ENCODE data around the gene TCEA2. TPM values are rescaled to one million over a fixed set of nuclear protein-coding genes. Genes with fewer than 3 reads are reported as not detected.
A peak's percentile ranks its signal among the peaks of the same experiment; 100 is the strongest.

The TCEA2 gene
- total RNA-seq, 1 donor from 2014 or later, result 123 TPM

- Mint-ChIP-seq H3K27ac (ENCODE audit: unreplicated experiment) (no peak overlapping the region), H3K4me1 (ENCODE audit: unreplicated experiment) (peaks cover 2% of the 10 kb centered on the region), H3K27me3 (ENCODE audit: unreplicated experiment) (peaks cover 6% of the 10 kb centered on the region), H3K4me3 (ENCODE audit: unreplicated experiment) (no peak overlapping the region), H3K9me3 (ENCODE audit: unreplicated experiment) (no peaks in the 10 kb centered on the region), H3K36me3 (ENCODE audit: low read depth, unreplicated experiment) (no peaks in the 10 kb centered on the region)
- TF ChIP-seq CTCF (IDR thresholded peaks at IDR 0.05; ENCODE audit: unreplicated experiment), result no peak
- DNase-seq (ENCODE audit: low spot score), result no peak
These were observed 56.3 kb downstream of the TCEA2 start for GRCh38 chr20:64119301-64119680.

GRCh38 chr20:64119681-64120341 is 56.8 kb downstream of the TCEA2 start:
- no peak overlapping the region for H3K27ac Mint-ChIP-seq (ENCODE audit: unreplicated experiment)
- H3K4me1 Mint-ChIP-seq (ENCODE audit: unreplicated experiment), result peaks cover 2% of the 10 kb centered on the region
- H3K9me3 Mint-ChIP-seq (ENCODE audit: unreplicated experiment), result no peaks in the 10 kb centered on the region
- no peak for TF ChIP-seq CTCF (IDR thresholded peaks at IDR 0.05; ENCODE audit: unreplicated experiment)
- no peak overlapping the region for H3K4me3 Mint-ChIP-seq (ENCODE audit: unreplicated experiment)
- H3K36me3 Mint-ChIP-seq (ENCODE audit: low read depth, unreplicated experiment), result no peaks in the 10 kb centered on the region
- no peak for DNase-seq (ENCODE audit: low spot score)
- H3K27me3 Mint-ChIP-seq (ENCODE audit: unreplicated experiment), result peaks cover 6% of the 10 kb centered on the region

- Mint-ChIP-seq H3K27ac (ENCODE audit: unreplicated experiment) (no peak overlapping the region), H3K9me3 (ENCODE audit: unreplicated experiment) (no peaks in the 10 kb centered on the region), H3K4me3 (ENCODE audit: unreplicated experiment) (no peak overlapping the region), H3K27me3 (ENCODE audit: unreplicated experiment) (peaks cover 4% of the 10 kb centered on the region), H3K36me3 (ENCODE audit: low read depth, unreplicated experiment) (no peaks in the 10 kb centered on the region), H3K4me1 (ENCODE audit: unreplicated experiment) (peaks cover 2% of the 10 kb centered on the region)
- no peak for DNase-seq (ENCODE audit: low spot score)
- TF ChIP-seq CTCF (IDR thresholded peaks at IDR 0.05; ENCODE audit: unreplicated experiment), result no peak
These were observed 58.6 kb downstream of the TCEA2 start for GRCh38 chr20:64121586-64121985.

Small RNAs within 50 kb of the gene (microRNA-seq; reads per million reads assigned to microRNA genes)
- 5.4 reads per million, percentile 50 among the genes with 10 or more reads in this experiment for gene MIR6813 (ENCODE audit: unreplicated experiment)

Other genes with a start within 250 kb of the TCEA2 start
- 42.1 TPM for gene ZBTB46, start 231.9 kb upstream of the TCEA2 start, total RNA-seq (ENCODE audit: unreplicated experiment)
- gene ABHD16B, start 201.7 kb upstream of the TCEA2 start, total RNA-seq (ENCODE audit: unreplicated experiment), result not detected
- 85.5 TPM for gene TPD52L2, start 197.9 kb upstream of the TCEA2 start, total RNA-seq (ENCODE audit: unreplicated experiment)
- 54.4 TPM for gene DNAJC5, start 168.1 kb upstream of the TCEA2 start, total RNA-seq (ENCODE audit: unreplicated experiment)
- 40.1 TPM for gene UCKL1, start 106.8 kb upstream of the TCEA2 start, total RNA-seq (ENCODE audit: unreplicated experiment)
- 40.8 TPM for gene ZNF512B, start 93.3 kb upstream of the TCEA2 start, total RNA-seq (ENCODE audit: unreplicated experiment)
- gene SAMD10, start 83.6 kb upstream of the TCEA2 start, total RNA-seq (ENCODE audit: unreplicated experiment), result 5.0 TPM
- 73.4 TPM for gene PRPF6, start 82.1 kb upstream of the TCEA2 start, total RNA-seq (ENCODE audit: unreplicated experiment)
- 14.2 TPM for gene C20orf204, start 27.0 kb upstream of the TCEA2 start, total RNA-seq (ENCODE audit: unreplicated experiment)
- 149 TPM for gene SOX18, start 13.6 kb upstream of the TCEA2 start, total RNA-seq (ENCODE audit: unreplicated experiment)
- gene RGS19, start 16.3 kb downstream of the TCEA2 start, total RNA-seq (ENCODE audit: unreplicated experiment), result 26.2 TPM
- gene OPRL1, start 16.9 kb downstream of the TCEA2 start, total RNA-seq (ENCODE audit: unreplicated experiment), result 10.2 TPM
- gene LKAAEAR1, start 21.2 kb downstream of the TCEA2 start, total RNA-seq (ENCODE audit: unreplicated experiment), result not detected
- not detected for gene NPBWR2, start 44.4 kb downstream of the TCEA2 start, total RNA-seq (ENCODE audit: unreplicated experiment)
- gene MYT1, start 101.3 kb downstream of the TCEA2 start, total RNA-seq (ENCODE audit: unreplicated experiment), result 0.74 TPM
- 104 TPM for gene PCMTD2, start 192.6 kb downstream of the TCEA2 start, total RNA-seq (ENCODE audit: unreplicated experiment)